Kidney (tissue), 14 donors: ENCODE results near the gene SPINT2. TPM values are rescaled to one million over a fixed set of nuclear protein-coding genes. Genes with fewer than 3 reads are reported as not detected.

ENCODE experiments used
- DNase-seq, 5 donors: peaks; one replicate each; pipeline ENCODE4 v3.0.0-alpha.2; 2013 to 2020
- FAIRE-seq: peaks from 2 replicates; lab custom pipeline; 2012; peaks lifted over from hg19 to GRCh38; lab: Jason Lieb, UNC
- H3K27ac ChIP-seq, 2 donors: one replicate each; pipeline ENCODE4 v1.7.0; 2013; ENCODE audit warnings: low read depth in 2 of 2, low read length in 2 of 2, inconsistent platforms in 1 of 2
- H3K27me3 ChIP-seq: one replicate; pipeline ENCODE4 v1.7.1; 2013; ENCODE audit warnings: low read length, inconsistent platforms; ENCODE audit not compliant: control insufficient read depth, insufficient read depth
- H3K36me3 ChIP-seq, 3 donors: one replicate each; pipeline versions ENCODE4 v1.7.0 to v1.7.1; 2013; ENCODE audit warnings: low read length in 3 of 3, control low read depth in 1 of 3, inconsistent platforms in 1 of 3; ENCODE audit not compliant: insufficient read depth in 3 of 3, control insufficient read depth in 2 of 3
- H3K4me1 ChIP-seq, 3 donors: one replicate each; pipeline versions ENCODE4 v1.7.0 to v1.7.1; 2013; ENCODE audit warnings: low read length in 3 of 3, inconsistent platforms in 1 of 3, low read depth in 1 of 3; ENCODE audit not compliant: control insufficient read depth in 2 of 3, insufficient read depth in 2 of 3
- H3K4me3 ChIP-seq, 3 donors: one replicate each; pipeline versions ENCODE4 v1.7.0 to v1.8.1; 2013; ENCODE audit warnings: low read length in 3 of 3, control low read depth in 1 of 3, inconsistent platforms in 1 of 3
- H3K9ac ChIP-seq, 3 donors: one replicate each; pipeline versions ENCODE4 v1.7.0 to v1.7.1; 2013; ENCODE audit warnings: low read length in 3 of 3, control low read depth in 1 of 3, inconsistent platforms in 1 of 3
- H3K9me3 ChIP-seq, 3 donors: one replicate each; pipeline versions ENCODE4 v1.7.0 to v1.7.1; 2013; ENCODE audit warnings: low read length in 3 of 3, control low read depth in 1 of 3, inconsistent platforms in 1 of 3; ENCODE audit not compliant: control insufficient read depth in 2 of 3, insufficient read depth in 1 of 3
- intact Hi-C: fragments of 100-400 bp; cut with DNase I; formaldehyde crosslinking; loops from one replicate; pipeline ENCODE4 v1.11.1; 2022
- polyA plus RNA-seq: library from polyadenylated mRNA; stranded (reverse); fragments of 350-450 nt; fragmentation: Illumina TruSeq; extraction: RNeasy Lipid Tissue Mini Kit (QIAGEN cat#74804); gene quantifications from one replicate; pipeline ENCODE4 v1.2.3, GENCODE V29; 2014; ENCODE audit warnings: low read depth, low replicate concordance; ENCODE audit not compliant: insufficient read depth
- total RNA-seq: library from RNA; stranded (reverse); fragmentation: NEBNext Ultra II Directional; extraction: Animal tissue kit (Norgen Biotek cat#: 25700); gene quantifications from one replicate; pipeline ENCODE4 v1.2.1, GENCODE V29; 2021
- TF ChIP-seq, protein P1 (sequence below): IDR thresholded peaks from 3 replicates; pipeline ENCODE4 v1.5.1; 2012; ENCODE audit warnings: mild to moderate bottlenecking, moderate library complexity, borderline replicate concordance; ENCODE audit not compliant: insufficient read depth; ENCODE audit errors: extremely low read depth
- donor health status: control.
- donor health status: control.
- donor health status: control.
- donor health status: control.
- donor health status: control.
- donor health status: DM: yes; HTN: yes; CAD: no.
- donor health status: Normal renal cell carcinoma (clear cell type).

Gene SPINT2
- total and polyA plus RNA-seq, 2 donors from 2014 or later, result 381 to 425 TPM

DNA sequence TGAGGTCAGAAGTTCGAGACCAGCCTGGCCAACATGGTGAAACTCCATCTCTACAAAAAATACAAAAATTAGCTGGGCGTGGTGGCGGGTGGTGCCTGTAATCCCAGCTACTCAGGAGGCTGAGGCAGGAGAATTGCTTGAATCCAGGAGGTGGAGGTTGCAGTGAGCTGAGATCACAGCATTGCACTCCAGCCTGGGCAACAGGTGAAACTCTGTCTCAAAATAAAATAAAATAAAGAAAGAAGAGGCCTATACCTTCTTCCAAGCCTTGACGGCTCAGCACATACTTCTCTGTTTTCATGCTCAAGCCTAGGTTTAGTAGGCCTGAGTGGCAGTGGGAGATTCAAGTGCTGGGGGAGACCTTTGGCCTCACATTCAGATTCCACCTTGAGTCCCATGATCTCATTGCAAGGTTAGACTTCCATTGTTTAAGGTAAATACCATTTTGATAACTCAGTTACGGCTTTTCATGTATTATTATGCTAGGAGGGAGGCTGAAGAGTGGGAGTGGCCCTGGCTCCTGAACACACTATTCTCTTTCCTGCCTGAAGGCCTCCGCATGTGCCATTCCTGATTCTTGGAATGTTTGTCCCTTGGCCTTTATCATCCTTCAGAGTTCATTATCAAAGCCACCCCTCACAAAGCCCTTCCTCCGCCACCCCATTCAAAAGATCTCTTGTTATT, 1.6 kb upstream of the SPINT2 start:
- no peaks in the 10 kb centered on the region for H3K27me3 ChIP-seq
- peaks cover 3 to 27% (median 13%) of the 10 kb centered on the region in 3 donors for H3K4me1 ChIP-seq
- FAIRE-seq (no peak), DNase-seq (no peak)
- no peaks in the 10 kb centered on the region for H3K9me3 ChIP-seq
- no peak overlapping the region for H3K9ac ChIP-seq
- no peak overlapping the region for H3K27ac ChIP-seq
- intact Hi-C loops, result no loop called here
- no peak overlapping the region for H3K4me3 ChIP-seq
- TF ChIP-seq, protein P1, sequence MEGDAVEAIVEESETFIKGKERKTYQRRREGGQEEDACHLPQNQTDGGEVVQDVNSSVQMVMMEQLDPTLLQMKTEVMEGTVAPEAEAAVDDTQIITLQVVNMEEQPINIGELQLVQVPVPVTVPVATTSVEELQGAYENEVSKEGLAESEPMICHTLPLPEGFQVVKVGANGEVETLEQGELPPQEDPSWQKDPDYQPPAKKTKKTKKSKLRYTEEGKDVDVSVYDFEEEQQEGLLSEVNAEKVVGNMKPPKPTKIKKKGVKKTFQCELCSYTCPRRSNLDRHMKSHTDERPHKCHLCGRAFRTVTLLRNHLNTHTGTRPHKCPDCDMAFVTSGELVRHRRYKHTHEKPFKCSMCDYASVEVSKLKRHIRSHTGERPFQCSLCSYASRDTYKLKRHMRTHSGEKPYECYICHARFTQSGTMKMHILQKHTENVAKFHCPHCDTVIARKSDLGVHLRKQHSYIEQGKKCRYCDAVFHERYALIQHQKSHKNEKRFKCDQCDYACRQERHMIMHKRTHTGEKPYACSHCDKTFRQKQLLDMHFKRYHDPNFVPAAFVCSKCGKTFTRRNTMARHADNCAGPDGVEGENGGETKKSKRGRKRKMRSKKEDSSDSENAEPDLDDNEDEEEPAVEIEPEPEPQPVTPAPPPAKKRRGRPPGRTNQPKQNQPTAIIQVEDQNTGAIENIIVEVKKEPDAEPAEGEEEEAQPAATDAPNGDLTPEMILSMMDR, result no peak
- H3K36me3 ChIP-seq, result no peaks in the 10 kb centered on the region

DNA sequence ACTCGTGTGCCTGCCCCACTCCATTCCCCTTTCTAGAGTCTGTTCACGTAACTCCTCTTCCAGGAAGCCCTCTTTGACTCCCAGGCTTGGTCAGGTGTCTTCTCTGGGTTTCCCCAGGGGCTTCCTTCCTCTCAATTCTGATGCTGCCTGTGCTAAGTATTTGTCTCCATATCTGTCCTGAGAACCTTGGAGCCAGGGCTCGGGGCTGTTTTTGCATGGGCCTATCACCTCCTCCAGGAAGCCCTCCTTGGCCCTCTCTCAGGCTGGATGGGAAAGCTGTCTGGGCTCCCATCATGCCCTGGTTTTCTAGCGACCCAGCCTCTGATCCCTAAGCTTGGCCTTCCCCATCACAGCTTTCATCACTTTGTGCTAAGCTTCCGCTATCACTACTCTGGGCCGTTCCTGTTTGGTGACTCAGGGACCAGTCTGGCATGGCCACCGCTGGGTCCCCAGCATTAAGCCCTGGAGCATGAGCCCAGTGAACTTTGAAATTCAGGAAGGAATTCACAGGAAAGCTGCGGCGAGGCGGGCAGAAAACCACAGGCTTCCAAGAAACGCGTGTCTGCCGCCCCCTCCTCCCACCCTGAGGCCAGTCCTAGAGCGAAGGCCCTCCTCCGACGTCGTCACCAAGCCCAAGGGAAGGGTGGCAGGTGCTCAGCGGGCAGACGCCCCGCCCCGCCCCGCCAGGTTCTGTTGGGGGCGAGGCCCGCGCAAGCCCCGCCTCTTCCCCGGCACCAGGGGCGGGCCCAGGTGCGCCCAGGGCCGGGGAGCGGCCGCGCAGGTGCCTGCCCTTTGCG, 486 bp upstream of the SPINT2 start:
- intact Hi-C loops, result no loop called here
- H3K36me3 ChIP-seq, result no peaks in the 10 kb centered on the region
- H3K27ac ChIP-seq, result peak overlapping the region; percentile 94 to 96
- no peak for FAIRE-seq
- peaks cover 3 to 38% (median 24%) of the 10 kb centered on the region in 3 donors for H3K4me1 ChIP-seq
- H3K9me3 ChIP-seq, result no peaks in the 10 kb centered on the region
- H3K4me3 ChIP-seq, result peak overlapping the region; percentile 39 to 79 (median 53)
- no peaks in the 10 kb centered on the region for H3K27me3 ChIP-seq
- H3K9ac ChIP-seq, result peak overlapping the region in 1 of 3 donors; percentile 96
- TF ChIP-seq, protein P1, result no peak
- peak in 3 of 5 donors; percentile 88 to 96 (median 93) for DNase-seq

DNA sequence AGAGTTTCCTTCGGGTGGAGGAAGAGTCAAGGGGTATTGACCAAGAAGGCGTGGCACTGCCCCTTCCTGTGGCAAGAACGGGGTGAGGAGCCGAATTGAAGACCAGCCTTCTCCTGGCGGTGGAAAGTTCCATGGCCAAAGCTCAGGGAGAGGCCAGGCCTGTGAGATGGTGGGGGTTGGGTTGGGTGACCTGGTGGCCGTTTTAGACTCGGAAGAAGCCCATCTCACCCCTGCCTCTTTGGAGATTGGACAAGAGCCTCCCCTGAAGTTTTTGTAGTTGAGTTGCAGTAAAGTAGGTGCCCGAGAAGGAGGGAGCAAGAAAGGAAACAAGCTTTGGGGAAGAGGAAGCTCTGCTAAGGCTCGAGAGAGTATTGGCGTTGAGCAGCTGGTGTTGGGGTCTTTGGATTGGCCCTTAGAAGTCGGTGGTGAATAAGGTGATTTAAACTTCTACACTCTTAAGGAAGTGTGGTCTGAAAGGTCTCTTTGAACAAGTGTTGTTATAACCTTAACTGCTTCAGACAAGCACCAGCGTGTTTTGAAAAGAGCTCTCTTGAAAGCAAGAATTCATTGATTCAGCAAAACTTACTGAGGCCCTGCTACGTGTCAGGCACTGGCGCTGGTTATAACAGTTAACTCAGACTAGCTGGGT, 964 bp downstream of the SPINT2 start:
- intact Hi-C loops, result no loop called here
- FAIRE-seq (no peak), DNase-seq (peak in 2 of 5 donors; percentile 30 to 77)
- no peaks in the 10 kb centered on the region for H3K36me3 ChIP-seq
- H3K9ac ChIP-seq, result peak overlapping the region; percentile 61 to 96 (median 81)
- H3K27ac ChIP-seq, result peak overlapping the region; percentile 94 to 96
- no peaks in the 10 kb centered on the region for H3K9me3 ChIP-seq
- peaks cover 3 to 40% (median 24%) of the 10 kb centered on the region in 3 donors for H3K4me1 ChIP-seq
- no peaks in the 10 kb centered on the region for H3K27me3 ChIP-seq
- TF ChIP-seq, protein P1, result no peak
- peak overlapping the region; percentile 73 to 80 (median 79) for H3K4me3 ChIP-seq
